Measurements from ENCODE around the gene CTAGE9.
"Not testable (repeated sequence)": the region's sequence is repeated elsewhere in the genome, so short reads cannot be mapped to it uniquely, and the experiment has no call there.

Gene CTAGE9, protein sequence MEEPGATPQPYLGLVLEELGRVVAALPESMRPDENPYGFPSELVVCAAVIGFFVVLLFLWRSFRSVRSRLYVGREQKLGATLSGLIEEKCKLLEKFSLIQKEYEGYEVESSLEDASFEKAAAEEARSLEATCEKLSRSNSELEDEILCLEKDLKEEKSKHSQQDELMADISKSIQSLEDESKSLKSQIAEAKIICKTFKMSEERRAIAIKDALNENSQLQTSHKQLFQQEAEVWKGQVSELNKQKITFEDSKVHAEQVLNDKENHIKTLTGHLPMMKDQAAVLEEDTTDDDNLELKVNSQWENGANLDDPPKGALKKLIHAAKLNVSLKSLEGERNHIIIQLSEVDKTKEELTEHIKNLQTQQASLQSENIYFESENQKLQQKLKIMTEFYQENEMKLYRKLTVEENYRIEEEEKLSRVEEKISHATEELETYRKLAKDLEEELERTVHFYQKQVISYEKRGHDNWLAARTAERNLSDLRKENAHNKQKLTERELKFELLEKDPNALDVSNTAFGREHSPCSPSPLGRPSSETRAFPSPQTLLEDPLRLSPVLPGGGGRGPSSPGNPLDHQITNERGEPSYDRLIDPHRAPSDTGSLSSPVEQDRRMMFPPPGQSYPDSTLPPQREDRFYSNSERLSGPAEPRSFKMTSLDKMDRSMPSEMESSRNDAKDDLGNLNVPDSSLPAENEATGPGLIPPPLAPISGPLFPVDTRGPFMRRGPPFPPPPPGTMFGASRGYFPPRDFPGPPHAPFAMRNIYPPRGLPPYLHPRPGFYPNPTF

DNA sequence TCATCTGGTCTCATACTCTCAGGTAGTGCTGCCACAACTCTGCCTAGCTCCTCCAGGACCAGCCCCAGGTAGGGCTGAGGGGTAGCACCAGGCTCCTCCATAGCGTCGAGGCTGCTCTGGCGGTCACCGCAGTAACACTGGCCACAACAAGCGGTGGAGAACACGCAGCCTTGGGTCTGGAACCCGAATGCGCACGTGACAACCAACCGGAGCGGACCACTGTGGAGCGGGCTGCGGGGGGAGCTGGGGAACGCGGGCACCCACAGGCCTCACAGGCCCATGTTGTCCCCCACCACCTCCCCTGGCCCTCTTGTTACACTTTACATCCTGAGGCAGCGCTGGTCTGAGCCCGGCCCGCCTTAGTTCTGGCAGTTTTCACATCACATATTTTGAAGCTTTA lies at the start of gene CTAGE9:
Gene CTAGE9 (minus strand): TSS at position 101 of the 400 bp plus-strand sequence. CDS start 0 bp downstream, at position 101.
- DNase-seq (ENCODE audit: low read depth): not testable (repeated sequence)

DNA sequence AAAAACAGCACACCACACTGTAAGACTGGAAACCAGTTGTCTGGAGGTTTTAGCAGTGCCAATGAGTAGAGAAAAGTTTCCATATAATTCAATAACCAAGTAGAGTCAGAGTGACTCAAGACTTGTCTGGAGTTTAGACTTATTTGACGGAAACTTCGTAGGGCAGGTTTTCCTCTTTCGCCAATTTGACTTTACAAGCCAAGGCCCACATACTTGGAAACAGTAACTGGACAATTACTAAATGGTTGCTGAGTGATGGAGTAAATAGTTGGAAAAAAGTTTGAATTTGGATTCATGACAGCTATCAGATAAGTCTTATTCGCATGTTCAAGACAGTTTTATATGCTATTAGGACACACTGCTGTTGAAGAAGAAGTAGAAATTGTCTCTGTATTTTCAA lies 48.1 kb upstream of the CTAGE9 start:
- DNase-seq (ENCODE audit: low read depth): no peak

DNA sequence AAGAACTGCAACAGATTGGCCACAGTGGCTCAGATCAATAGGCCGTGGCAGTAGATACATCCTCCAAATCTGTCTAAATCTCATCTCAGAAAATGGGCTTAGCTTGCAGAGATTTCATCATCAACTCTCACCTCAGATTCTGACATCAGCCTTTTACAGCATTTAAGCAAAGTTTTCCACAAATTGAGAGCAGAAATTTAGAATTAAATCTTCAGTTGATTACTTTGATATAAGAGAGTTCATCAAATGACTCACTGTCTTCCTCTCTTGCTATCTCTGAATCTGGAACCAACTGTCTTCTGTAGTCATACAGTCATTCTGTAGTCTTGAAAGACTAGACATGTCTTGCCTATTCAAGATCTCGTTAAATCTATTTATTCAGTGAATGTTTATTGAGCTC lies 45.2 kb upstream of the CTAGE9 start:
- DNase-seq (ENCODE audit: low read depth): no peak

DNA sequence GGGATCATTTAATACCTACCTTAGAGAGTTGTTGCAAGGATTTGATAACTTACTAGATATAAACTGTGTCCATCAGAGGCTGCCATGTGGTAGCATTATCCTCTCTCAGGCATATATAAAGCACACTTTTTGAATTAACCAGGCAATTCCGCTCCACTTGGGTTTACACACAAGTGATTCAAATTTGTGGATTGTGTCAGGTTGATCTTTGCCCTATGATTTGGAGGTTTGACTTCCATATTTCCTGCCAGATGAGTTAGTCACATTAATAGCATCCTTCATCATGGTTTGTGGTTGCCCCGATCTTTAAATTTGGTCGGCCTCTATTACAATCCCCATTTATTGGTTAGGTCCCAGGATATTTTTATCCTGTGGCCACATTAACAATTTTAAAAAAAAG lies 44.8 kb upstream of the CTAGE9 start:
- peak; percentile 84 for DNase-seq (ENCODE audit: low read depth)

DNA sequence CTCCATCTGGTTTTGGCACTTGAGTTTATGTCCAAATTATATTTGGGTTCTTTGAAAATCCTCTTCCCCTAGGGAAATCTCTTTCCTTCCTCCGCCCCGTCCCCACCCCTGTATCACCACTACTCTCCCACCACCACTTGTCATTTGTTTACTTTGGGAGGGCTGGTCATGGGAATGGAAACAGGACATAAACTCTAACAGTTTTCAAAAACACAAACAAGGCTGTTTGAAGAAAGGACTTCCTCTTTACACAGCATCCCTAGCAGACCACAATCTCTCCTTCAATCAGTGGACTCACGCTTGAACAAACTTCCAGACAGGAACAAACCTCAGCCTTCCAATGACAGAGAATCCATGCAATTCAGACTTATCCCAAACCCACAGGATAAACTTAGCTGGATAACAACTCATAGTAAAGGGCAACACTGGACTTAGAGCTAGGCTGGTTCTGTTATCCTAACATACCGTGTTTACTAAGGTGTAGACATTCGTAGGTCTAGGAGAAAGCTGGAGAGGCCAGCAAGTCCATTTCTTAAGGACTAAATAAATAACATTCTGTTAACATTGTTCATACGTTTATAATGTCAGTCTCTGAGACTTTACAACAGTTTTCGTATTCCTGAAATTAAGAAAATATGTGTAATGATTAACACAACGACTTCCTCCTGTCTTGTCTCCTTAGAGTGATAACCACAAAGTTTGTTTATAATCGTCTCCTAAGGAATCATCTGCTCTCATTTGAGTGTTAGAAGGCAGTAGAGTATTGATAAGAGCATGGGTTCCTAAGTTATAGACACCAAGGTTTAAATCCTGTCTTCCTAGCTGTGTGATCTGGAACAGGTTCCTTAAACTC lies 44.1 kb upstream of the CTAGE9 start:
- DNase-seq (ENCODE audit: low read depth): no peak

DNA sequence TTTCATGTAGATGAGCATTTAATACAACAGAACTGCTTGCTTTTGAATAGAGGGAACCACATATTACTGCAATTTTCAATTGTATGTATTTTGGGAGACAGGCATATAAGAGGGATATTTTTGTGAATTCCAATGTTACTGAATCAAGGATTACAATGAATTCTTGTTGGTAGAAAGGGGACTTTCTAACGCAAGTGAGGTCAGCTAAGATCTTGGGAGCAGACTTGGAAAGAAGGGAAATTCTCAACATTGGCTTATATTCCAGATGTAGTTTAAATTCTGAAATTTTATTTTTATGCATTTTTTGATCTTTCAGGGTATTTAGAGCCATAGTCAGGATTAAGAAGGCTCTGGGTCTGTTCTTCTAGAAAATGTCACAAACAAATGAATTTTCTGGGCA lies 43.3 kb upstream of the CTAGE9 start:
- DNase-seq (ENCODE audit: low read depth): peak; percentile 28

DNA sequence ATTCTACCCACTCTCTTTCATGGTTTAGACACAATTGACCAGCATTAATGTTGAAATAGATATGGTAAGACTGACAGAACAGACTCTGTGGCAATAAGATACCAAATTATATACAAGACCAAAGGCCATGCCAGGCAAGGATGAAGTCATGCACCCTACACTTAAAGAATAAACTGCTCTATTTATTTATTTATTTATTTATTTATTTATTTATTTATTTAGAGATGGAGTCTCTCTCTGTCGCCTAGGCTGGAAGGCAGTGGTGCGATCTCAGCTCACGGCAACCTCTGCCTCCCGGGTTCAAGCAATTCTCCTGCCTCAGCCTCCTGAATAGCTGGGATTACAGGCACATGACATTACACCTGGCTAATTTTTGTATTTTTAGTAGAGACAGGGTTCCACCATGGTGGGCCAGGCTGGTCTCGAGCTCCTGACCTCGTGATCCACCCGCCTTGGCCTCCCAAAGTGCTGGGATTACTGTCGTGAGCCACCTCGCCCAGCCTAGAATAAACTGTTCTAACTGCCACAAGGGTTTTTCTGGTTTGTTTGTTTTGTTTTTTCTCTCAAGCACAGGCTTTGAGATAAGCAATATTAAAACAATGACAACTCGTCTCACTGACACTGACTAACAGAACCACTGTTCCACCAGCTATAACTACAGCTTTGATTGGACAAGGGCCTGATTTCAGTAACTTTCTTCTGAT lies 40.3 kb upstream of the CTAGE9 start:
- not testable (repeated sequence) for DNase-seq (ENCODE audit: low read depth)

DNA sequence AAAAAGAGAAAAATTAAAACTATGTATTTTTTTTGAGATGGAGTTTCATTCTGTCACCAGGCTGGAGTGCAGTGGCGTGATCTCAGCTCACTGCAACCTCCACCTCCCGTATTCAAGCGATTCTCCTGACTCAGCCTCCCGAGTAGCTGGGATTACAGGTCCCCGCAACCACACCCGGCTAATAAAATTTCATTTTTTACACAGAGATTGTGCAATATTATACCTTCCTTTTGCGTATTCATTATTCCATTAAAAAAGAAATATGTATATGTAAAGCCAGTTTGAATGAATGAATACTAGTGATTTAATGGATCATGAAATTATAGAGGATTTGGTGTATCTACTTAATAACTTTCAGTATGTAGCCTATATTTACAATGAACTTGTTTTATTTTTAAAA lies 38.2 kb upstream of the CTAGE9 start:
- no peak for DNase-seq (ENCODE audit: low read depth)

DNA sequence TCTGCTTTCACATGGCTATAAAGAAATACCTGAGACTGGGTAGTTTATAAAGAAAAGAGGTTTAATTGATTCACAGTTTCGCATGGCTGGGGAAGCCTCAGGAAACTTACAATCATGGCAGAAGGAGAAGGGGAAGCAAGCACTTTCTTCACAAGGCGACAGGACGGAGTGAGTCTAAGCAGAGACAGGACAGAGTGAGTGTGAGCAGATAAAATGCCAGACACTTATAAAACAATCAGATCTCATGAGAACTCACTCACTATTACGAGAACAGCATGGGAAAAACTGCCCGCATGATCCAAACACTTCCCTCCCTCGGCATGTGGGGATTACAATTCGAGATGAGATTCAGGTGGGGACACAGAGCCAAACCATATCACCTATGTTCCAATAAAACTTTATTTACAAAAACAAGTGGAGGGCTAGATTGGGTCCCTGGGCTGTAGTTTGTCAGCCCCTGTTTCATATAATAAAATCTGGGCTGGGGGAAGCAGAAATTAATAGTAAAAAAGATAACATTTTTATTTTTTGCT lies 37.1 kb upstream of the CTAGE9 start:
- no peak for DNase-seq (ENCODE audit: low read depth)

DNA sequence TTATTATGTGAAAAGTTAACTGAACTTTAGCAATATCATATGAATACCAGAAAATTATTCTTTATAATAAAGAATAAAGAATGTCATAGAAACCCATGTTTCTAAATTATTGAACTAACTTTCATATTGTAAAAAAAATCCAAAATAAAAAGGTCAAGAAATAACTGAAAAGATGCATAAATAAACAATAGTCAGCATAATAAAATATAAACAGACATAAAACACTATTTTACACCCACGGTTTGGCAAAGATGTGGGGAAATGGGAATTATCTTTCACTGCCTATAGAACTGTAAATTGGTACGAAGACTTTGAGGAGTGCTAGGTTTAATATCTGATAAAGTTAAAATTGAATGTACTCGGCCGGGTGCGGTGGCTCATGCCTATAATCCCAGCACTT lies 34.7 kb upstream of the CTAGE9 start:
- DNase-seq (ENCODE audit: low read depth): no peak

DNA sequence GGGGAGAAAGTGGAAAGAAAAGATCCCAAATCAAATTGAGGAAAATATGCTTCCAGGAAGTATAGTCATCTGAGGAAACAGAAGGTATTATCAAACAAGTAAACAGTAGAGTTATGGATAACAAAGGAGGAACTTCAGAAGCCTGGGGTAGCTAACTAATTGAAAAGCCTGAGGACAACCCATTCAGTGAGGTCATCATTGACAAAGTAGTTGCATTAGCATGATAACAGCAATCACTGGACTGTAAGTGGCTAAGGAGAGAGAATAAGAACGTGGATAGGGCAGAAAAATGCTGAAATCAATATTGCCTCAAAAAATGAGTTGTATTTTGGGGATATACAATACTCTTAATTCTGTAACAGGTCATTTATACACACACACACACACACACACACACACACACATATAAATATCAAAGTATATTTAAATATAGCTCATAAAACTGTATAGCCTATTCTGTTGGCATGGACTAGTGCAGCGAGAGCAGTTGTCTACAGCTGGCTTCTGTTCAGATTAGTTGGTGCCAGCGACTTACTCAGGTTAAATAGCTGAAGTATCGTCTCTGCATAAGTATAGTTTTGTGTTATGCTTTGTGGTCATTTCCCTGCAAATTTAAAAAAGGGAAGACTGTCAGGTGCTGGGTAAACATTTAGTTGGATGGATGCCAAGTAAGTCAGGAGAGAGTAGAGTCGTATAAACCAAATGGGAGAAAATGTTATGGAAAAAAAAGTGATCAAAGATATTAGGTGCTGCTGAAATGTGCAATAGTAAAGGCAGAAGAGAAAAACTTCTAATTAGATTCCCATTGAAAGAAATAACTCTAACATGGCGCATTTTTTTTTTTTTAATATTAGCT lies 33.8 kb upstream of the CTAGE9 start:
- no peak for DNase-seq (ENCODE audit: low read depth)

DNA sequence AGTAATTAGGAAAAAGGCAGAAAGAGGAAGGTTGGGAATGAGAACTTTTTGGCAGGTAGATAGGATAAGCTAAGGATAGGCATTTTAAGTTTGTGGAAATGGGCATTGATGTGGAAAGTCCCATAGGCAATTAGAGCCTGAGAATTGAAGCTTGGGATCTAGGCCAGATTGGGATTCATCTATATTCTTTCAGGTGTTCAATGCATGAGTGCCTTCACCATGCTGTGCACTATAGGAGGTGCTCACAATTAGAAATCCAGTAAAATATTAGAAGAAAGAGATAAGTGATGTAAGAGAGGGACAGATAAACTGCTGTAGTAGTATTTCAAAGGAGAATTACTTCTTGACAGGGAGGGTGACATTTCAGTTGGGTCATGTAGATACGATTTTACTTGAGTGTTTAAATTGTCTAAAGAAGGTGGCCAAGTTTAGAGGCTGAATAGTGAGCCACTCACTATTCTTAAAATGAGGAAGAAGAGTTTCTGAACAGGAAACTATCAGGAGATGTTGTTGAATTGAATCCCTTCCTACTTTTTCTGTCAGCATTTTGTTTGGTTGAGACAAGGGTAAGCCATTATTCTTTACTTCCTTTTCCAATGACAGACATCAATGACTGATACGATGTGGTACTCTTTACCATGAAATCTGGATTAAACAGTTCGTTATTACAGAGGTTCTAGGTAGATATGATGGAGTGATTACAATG lies 31.0 kb upstream of the CTAGE9 start:
- DNase-seq (ENCODE audit: low read depth): no peak

DNA sequence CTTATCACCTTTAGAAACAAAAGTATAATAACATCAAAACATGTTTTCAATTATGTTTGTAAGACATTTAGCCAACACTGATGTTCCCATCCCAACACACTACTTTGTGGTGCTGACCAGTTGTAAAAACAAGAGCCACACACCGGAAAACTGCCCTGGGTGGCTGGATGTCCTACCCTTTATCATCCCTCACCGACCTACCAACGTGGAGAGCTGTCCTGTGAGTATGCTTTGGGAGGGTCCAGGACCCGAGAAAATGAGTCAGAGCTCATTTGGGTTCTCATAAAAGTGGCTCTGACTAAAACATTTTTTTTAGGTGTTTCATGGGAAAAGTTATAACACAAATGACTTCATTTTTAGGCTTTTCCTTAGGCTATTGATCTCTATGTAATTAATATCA lies 29.3 kb upstream of the CTAGE9 start:
- DNase-seq (ENCODE audit: low read depth): no peak

DNA sequence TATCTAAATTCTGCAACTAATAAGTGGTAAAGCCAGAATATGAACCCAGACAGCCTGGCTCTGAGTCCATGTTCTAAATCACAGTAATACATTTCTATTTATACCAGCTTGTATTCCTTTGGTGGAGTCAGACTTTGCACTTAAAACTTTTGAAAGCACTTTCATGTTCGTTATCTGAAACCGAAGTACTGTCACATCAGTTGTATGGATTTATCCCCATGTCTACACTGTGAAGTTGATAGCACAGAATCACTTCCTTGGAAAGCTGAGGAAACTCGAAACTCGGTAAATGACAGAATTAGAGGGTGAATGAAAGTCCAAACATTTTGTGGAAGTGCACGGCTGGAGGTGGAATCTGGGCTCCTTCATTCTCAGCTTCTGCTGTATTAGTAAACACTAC lies 28.3 kb upstream of the CTAGE9 start:
- DNase-seq (ENCODE audit: low read depth): no peak

DNA sequence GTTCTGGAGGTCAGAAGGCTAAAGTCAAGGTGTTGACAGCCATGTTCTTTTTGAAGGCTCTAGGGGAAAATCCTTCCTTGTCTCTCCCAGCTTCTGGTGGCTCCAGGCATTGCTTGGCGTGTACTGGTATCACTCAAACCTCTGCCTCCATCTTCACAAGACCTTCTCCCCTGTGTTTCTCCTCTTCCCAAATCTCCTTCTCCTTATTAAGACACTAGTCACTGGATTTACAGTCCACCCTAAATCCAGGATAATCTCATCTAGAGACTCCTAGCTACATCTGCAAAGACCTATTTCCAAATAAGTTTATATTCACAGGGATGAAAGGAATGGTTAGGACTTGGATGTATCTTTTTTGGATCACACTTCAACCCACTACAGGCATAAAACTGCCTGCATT lies 26.0 kb upstream of the CTAGE9 start:
- DNase-seq (ENCODE audit: low read depth): no peak

DNA sequence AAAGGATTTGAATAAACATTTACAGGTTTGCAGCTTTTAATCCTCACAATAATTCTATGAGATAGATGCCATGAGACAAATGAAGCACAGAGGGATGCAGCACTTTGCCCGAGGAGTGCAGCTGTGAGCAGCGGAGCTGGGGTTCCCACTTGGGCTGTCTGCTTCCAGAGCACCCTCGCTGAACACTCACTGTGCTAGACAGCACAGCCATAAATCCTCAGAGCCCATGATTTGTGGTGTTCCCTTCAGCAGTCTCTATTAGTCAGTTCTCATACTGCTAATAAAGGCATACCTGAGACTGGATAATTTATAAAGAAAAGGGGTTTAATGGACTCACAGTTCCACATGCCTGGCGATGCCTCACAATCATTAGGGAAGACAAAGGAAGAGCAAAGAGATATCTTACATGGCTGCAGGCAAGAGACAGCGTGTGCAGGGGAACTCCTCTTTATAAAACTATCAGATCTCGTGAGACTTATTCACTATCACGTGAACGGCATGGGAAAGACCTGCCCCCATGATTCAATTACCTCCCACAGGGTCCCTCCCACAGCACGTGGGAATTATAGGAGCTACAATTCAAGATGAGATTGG lies 25.3 kb upstream of the CTAGE9 start:
- no peak for DNase-seq (ENCODE audit: low read depth)

DNA sequence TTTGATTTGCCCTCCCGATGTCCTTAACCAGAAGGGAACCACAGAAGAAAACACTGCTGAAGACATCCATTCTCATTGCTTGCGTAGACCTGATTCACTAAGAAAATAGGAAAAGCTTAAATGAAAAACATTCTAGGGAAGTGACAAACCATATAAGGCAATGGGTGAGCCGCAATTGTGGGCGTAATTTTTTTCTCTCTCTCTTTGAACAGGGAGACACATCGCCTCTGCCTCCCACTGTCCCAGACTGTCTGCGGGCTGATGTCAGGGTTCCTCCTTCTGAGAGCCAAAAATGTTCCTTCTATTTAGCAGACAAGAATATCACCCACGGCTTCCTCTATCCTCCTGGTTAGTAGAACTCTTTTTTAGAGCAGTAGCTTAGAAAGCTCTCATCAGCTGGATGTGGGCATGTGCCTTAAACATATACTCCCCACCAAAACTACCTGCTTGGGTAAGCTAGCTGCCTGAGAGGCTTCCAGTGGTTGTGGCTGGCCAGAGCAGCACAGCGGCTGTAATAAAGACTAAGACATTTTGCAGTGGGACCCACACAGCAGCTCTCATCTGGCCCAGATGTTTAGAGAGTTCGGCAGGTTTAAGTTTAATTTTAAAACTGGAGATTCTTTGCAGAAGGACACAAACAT lies 22.7 kb upstream of the CTAGE9 start:
- peak; percentile 63 for DNase-seq (ENCODE audit: low read depth)

DNA sequence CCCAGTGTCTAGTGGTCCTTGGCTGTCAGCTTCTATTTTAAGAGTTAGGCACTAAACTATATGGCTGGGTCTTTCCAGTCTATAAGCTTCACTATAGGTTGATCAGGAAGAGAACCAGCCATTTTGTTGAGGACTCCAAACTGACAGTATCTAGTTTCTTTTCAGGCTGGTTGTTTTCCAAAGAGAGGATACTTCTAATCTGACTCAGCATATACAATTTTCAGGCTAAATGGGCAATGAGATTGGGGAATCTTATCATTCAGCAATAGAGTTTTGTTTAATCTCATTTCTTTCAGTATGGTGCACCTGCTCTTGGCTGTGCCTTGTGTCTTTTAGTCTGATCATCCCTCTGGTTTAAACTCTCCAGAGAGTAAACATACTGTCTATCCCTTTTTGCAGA lies 20.4 kb upstream of the CTAGE9 start:
- no peak for DNase-seq (ENCODE audit: low read depth)

DNA sequence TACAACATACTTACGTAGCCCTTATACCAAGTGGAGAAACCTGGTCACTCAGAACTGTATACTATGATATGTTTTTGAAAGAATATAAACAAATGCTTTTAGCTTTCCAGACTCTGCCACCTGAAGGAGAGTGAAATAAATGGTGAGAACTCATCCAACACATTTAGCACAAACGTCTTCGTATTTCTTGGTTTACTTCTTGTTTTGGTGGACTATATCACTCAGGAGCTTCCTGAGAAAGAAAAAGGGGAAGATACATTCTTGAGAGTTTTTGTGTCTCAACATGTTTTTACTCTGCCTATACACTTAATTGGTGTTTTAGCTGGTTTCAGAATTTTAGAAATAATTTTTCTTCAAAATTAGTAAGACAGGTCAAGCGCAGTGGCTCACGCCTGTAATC lies 19.4 kb upstream of the CTAGE9 start:
- no peak for DNase-seq (ENCODE audit: low read depth)
